ENCODE data around the gene ZBTB14.

The ZBTB14 gene

GRCh38 chr18:5303636-5304035, 8.1 kb upstream of the ZBTB14 start:
- no peak for DNase-seq (ENCODE audit: extremely low read depth, insufficient read length)
- H3K36me3 ChIP-seq (ENCODE audit: control insufficient read depth, insufficient read depth, low read length) = no peaks in the 10 kb centered on the region
- TF ChIP-seq CTCF (IDR thresholded peaks at IDR 0.05; ENCODE audit: insufficient read depth, low read length, poor library complexity, severe bottlenecking) = no peak
- no peaks in the 10 kb centered on the region; the same call in 1 of the 2 replicates for H3K27me3 ChIP-seq (replicated peaks; ENCODE audit: control insufficient read depth, insufficient read depth, low read length)
- no peak overlapping the region for H3K4me3 ChIP-seq (replicated peaks; ENCODE audit: low read depth, low read length)

GRCh38 chr18:5302606-5303005, 7.1 kb upstream of the ZBTB14 start:
- no peak for DNase-seq (ENCODE audit: extremely low read depth, insufficient read length)
- TF ChIP-seq CTCF (IDR thresholded peaks at IDR 0.05; ENCODE audit: insufficient read depth, low read length, poor library complexity, severe bottlenecking) = no peak
- Histone ChIP-seq H3K4me3 (replicated peaks; ENCODE audit: low read depth, low read length) (no peak overlapping the region), H3K27me3 (replicated peaks; ENCODE audit: control insufficient read depth, insufficient read depth, low read length) (no peaks in the 10 kb centered on the region; the same call in 1 of the 2 replicates), H3K36me3 (ENCODE audit: control insufficient read depth, insufficient read depth, low read length) (no peaks in the 10 kb centered on the region)

GRCh38 chr18:5300476-5301010, 5.0 kb upstream of the ZBTB14 start:
- DNase-seq (ENCODE audit: extremely low read depth, insufficient read length) = no peak
- Histone ChIP-seq H3K36me3 (ENCODE audit: control insufficient read depth, insufficient read depth, low read length) (no peaks in the 10 kb centered on the region), H3K4me3 (replicated peaks; ENCODE audit: low read depth, low read length) (no peak overlapping the region), H3K27me3 (replicated peaks; ENCODE audit: control insufficient read depth, insufficient read depth, low read length) (no peaks in the 10 kb centered on the region; the same call in 1 of the 2 replicates)
- no peak for TF ChIP-seq CTCF (IDR thresholded peaks at IDR 0.05; ENCODE audit: insufficient read depth, low read length, poor library complexity, severe bottlenecking)

- Histone ChIP-seq H3K27me3 (replicated peaks; ENCODE audit: control insufficient read depth, insufficient read depth, low read length) (no peaks in the 10 kb centered on the region; the same call in 1 of the 2 replicates), H3K36me3 (ENCODE audit: control insufficient read depth, insufficient read depth, low read length) (no peaks in the 10 kb centered on the region), H3K4me3 (replicated peaks; ENCODE audit: low read depth, low read length) (no peak overlapping the region)
- no peak for TF ChIP-seq CTCF (IDR thresholded peaks at IDR 0.05; ENCODE audit: insufficient read depth, low read length, poor library complexity, severe bottlenecking)
- no peak for DNase-seq (ENCODE audit: extremely low read depth, insufficient read length)
Measured at GRCh38 chr18:5298156-5298852, 2.8 kb upstream of the ZBTB14 start.

GRCh38 chr18:5297597-5297996, 2.1 kb upstream of the ZBTB14 start:
- H3K27me3 ChIP-seq (replicated peaks; ENCODE audit: control insufficient read depth, insufficient read depth, low read length) = no peaks in the 10 kb centered on the region; the same call in 1 of the 2 replicates
- DNase-seq (ENCODE audit: extremely low read depth, insufficient read length) = no peak
- no peak for TF ChIP-seq CTCF (IDR thresholded peaks at IDR 0.05; ENCODE audit: insufficient read depth, low read length, poor library complexity, severe bottlenecking)
- H3K36me3 ChIP-seq (ENCODE audit: control insufficient read depth, insufficient read depth, low read length) = no peaks in the 10 kb centered on the region; the same call in 1 of the 2 replicates
- no peak overlapping the region for H3K4me3 ChIP-seq (replicated peaks; ENCODE audit: low read depth, low read length)

All from GM06990 (cell line).